Suprapubic skin (tissue), 4 donors: Measurements from ENCODE around the gene DBNDD1. TPM values are rescaled to one million over a fixed set of nuclear protein-coding genes. Genes with fewer than 3 reads are reported as not detected.

Experiments
- DNase-seq, 2 donors: peaks; one replicate each; pipeline ENCODE4 v3.0.0-alpha.2; 2019; ENCODE audit warnings: low spot score in 2 of 2
- H3K27ac ChIP-seq: fragments of 200-600 bp; sonication (generic); one replicate; pipeline ENCODE4 v1.5.1; 2019
- H3K27me3 ChIP-seq: fragments of 200-600 bp; sonication (generic); one replicate; pipeline ENCODE4 v1.5.1; 2019
- H3K36me3 ChIP-seq: fragments of 200-600 bp; sonication (generic); one replicate; pipeline ENCODE4 v1.5.1; 2019
- H3K4me1 ChIP-seq: fragments of 200-600 bp; sonication (generic); one replicate; pipeline ENCODE4 v1.5.1; 2019
- H3K4me3 ChIP-seq: fragments of 200-600 bp; sonication (generic); one replicate; pipeline ENCODE4 v1.5.1; 2019; ENCODE audit warnings: mild to moderate bottlenecking
- H3K9me3 ChIP-seq: fragments of 200-600 bp; sonication (generic); one replicate; pipeline ENCODE4 v1.5.1; 2019
- CTCF ChIP-seq, 2 donors: fragments of 200-600 bp in 1 of 2; fragments of 450-650 bp in 1 of 2; sonication (generic) in 1 of 2; IDR thresholded peaks; one replicate each; pipeline ENCODE4 v1.5.1; 2016 to 2019; ENCODE audit warnings: antibody characterized with exemption in 2 of 2, mild to moderate bottlenecking in 1 of 2, moderate library complexity in 1 of 2
- EP300 ChIP-seq: sonication (generic); formaldehyde crosslinking; IDR thresholded peaks from one replicate; pipeline ENCODE4 v1.6.1; 2017; ENCODE audit warnings: antibody characterized with exemption
- POLR2A ChIP-seq, 2 donors: fragments of 450-650 bp; IDR thresholded peaks; one replicate each; pipeline ENCODE4 v1.6.1; 2017; ENCODE audit warnings: antibody characterized with exemption in 2 of 2, mild to moderate bottlenecking in 2 of 2, moderate library complexity in 2 of 2
- POLR2AphosphoS5 ChIP-seq, 3 donors: sonication (generic); formaldehyde crosslinking; IDR thresholded peaks; one replicate each; pipeline ENCODE4 v1.6.1; 2017; ENCODE audit warnings: antibody characterized with exemption in 3 of 3
- WGBS: methylation state at CpG from one replicate; pipeline ENCODE4 v1.1.5; 2018; 5-methylcytosine and 5-hydroxymethylcytosine counted together
- total RNA-seq, 4 donors: library from RNA; depleted of rRNA; stranded (reverse); fragments of >200 nt; gene quantifications; one replicate each; pipeline ENCODE4 v1.1.0, GENCODE V29; 2016

DBNDD1 gene
- total RNA-seq, 4 donors from 2014 or later = 1.2 to 7.5 (median 4.5) TPM

DNA sequence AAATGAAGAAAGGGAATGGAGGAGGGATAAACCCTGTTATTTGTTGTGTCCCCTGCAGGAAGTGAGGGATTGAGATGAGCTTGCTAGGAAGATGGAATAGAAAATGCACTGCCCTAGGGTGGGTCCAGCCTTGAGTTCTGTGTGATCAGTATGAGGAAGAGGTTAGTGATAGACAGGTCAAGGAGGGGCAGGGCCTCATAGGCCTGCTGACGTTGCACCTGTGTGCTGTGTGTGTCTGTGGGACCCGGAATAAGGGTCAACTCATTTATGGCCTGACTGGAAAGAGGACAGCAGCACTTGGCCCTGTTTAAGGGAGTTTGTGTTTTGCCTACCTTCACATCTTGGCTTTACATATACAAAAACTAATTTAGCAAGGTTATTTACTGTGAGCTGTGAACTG, 44.4 kb downstream of the DBNDD1 start:
- WGBS = 93% methylated on average over 2 of the region's 2 CpGs
- no peak overlapping the region for H3K27ac ChIP-seq
- peaks cover 34% of the 10 kb centered on the region for H3K4me1 ChIP-seq
- no peaks in the 10 kb centered on the region for H3K9me3 ChIP-seq
- H3K4me3 ChIP-seq = no peak overlapping the region
- DNase-seq = no peak
- H3K27me3 ChIP-seq = no peaks in the 10 kb centered on the region
- no peak for TF ChIP-seq EP300
- TF ChIP-seq CTCF (IDR thresholded peaks at IDR 0.05) = no peak
- no peak for TF ChIP-seq POLR2A (IDR thresholded peaks at IDR 0.05)
- no peak for TF ChIP-seq POLR2AphosphoS5 (IDR thresholded peaks at IDR 0.05)
- peaks cover 17% of the 10 kb centered on the region for H3K36me3 ChIP-seq

DNA sequence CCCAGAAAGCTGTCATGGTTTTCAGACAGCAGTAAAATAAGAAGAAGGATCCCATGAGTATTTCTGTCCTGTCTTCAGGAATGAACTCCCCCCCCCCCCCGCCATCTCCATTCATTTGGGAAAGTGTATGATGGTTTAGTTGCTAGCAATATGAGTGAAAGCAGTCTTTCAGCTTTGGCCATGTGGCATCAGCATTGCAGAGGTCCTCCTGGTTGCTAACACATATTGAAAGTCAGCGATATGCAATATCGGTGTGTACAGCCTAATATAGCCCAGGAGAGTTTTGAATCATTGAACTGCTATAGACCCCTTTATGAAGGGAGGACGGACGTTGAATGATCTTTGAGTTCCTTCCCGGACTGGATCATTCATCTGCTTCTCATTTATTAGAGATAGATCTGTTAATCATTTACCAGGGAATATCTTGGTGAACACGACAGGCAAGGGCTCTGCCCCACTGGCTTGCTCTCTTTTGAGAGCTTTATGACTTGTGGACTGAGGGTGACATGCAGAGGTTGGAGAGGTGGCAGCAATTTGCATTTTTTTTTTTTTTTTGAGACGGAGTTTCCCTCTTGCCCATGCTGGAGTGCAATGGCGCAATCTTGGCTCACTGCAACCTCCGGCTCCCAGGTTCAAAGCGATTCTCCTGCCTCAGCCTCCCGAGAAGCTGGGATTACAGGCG, 45.5 kb downstream of the DBNDD1 start:
- WGBS = 86% methylated on average over 13 of the region's 13 CpGs

DNA sequence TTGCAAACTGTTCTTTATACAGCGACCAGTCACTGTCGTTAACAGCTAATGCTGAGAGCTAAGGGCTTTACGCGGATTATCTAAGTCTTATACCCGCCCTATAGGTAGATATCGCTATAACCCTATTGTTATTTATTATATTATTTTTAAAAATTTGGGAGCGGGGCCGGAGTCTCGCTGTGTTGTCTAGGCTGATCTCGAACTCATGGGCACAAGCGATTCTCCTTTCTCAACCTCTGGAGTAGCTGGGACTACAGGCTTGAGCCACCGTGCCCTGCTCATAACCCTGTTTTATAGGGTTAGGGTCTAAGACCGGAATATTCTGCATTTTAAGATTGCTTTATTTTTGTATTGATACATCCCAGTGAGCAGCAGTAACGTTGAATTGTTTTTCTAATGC, 46.0 kb downstream of the DBNDD1 start:
- Histone ChIP-seq H3K27ac (peak overlapping the region; percentile 91), H3K27me3 (no peaks in the 10 kb centered on the region), H3K4me1 (peaks cover 34% of the 10 kb centered on the region), H3K4me3 (peak overlapping the region; percentile 98), H3K9me3 (no peaks in the 10 kb centered on the region), H3K36me3 (peaks cover 10% of the 10 kb centered on the region)
- TF ChIP-seq CTCF (IDR thresholded peaks at IDR 0.05) = no peak
- TF ChIP-seq POLR2A (IDR thresholded peaks at IDR 0.05) = no peak
- no peak for TF ChIP-seq EP300
- no peak for TF ChIP-seq POLR2AphosphoS5 (IDR thresholded peaks at IDR 0.05)
- WGBS = 10% methylated on average over 14 of the region's 14 CpGs
- no peak for DNase-seq

More for the DNA sequence above, 45.5 kb downstream of the DBNDD1 start:
- peaks cover 34% of the 10 kb centered on the region for H3K4me1 ChIP-seq
- peaks cover 13% of the 10 kb centered on the region for H3K36me3 ChIP-seq
- DNase-seq = no peak
- no peak for TF ChIP-seq POLR2A (IDR thresholded peaks at IDR 0.05)
- TF ChIP-seq POLR2AphosphoS5 (IDR thresholded peaks at IDR 0.05) = no peak
- no peak for TF ChIP-seq EP300
- H3K27me3 ChIP-seq = no peaks in the 10 kb centered on the region
- peak overlapping the region; percentile 98 for H3K4me3 ChIP-seq
- H3K27ac ChIP-seq = no peak overlapping the region
- H3K9me3 ChIP-seq = no peaks in the 10 kb centered on the region

- under 1% methylated on average over 71 of the region's 104 CpGs for whole genome bisulfite sequencing
- Histone ChIP-seq H3K36me3 (peaks cover 3% of the 10 kb centered on the region), H3K27me3 (no peaks in the 10 kb centered on the region), H3K4me3 (peak overlapping the region; percentile 98), H3K9me3 (no peaks in the 10 kb centered on the region), H3K4me1 (peaks cover 34% of the 10 kb centered on the region), H3K27ac (peak overlapping the region; percentile 91)
- DNase-seq = peak; percentile 92
- peak in 2 of 3 donors; percentile 53 to 60 for TF ChIP-seq POLR2AphosphoS5 (IDR thresholded peaks at IDR 0.05)
- no peak for TF ChIP-seq EP300
- peak; percentile 61 to 85 for TF ChIP-seq POLR2A (IDR thresholded peaks at IDR 0.05)
Measured at GRCh38 chr16:89972244-89973234, 46.7 kb downstream of the DBNDD1 start.

DNA sequence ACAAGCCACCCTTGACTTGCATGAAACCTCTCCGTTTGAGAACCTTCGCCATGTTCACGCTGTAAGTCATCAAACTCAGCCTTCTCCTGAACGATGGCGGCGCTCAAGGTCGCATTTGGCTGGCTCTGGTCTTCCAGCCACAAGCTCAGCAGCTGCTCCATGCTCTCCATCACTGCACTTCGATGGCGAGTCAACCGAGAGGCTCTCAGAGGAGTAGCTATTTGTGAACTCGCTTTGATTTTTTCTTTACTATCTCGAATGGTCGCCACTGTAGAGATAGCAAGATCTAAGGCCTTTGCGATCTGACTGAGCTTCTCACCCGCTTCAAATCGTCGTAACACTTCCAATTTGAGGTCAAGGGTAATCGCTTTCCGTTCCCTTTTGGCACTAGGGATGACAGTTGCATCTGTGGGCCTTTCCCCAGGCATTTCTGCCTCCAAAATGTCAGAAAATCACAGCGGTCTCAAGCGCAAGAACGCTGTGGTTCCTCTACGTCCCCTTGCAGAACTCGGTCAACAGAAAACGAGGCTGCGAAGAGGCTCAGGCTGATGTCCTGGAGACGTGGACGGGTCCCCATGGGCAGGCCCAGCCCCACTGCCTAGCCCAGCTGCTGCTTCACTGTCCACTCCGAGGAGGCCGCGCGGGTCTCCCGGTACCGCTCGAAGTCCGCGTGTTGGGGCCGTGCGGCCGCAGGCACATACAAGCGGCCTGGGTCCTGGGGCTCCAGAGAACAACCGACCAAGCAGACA, 47.6 kb downstream of the DBNDD1 start:
- TF ChIP-seq CTCF (IDR thresholded peaks at IDR 0.05) (no peak), POLR2AphosphoS5 (IDR thresholded peaks at IDR 0.05) (no peak)
- H3K27ac ChIP-seq = peak overlapping the region; percentile 91
- no peaks in the 10 kb centered on the region for H3K27me3 ChIP-seq
- peaks cover under 1% of the 10 kb centered on the region for H3K36me3 ChIP-seq
- peak overlapping the region; percentile 98 for H3K4me3 ChIP-seq
- H3K9me3 ChIP-seq = no peaks in the 10 kb centered on the region
- 50% methylated on average over 40 of the region's 42 CpGs for WGBS
- H3K4me1 ChIP-seq = peaks cover 34% of the 10 kb centered on the region
- peak in 1 of 2 donors; percentile 84 for DNase-seq
